ENCODE measurements around the gene DYNLT2B.
"Not testable (repeated sequence)": the region's sequence is repeated elsewhere in the genome, so short reads cannot be mapped to it uniquely, and the experiment has no call there.

The DYNLT2B gene

DNA sequence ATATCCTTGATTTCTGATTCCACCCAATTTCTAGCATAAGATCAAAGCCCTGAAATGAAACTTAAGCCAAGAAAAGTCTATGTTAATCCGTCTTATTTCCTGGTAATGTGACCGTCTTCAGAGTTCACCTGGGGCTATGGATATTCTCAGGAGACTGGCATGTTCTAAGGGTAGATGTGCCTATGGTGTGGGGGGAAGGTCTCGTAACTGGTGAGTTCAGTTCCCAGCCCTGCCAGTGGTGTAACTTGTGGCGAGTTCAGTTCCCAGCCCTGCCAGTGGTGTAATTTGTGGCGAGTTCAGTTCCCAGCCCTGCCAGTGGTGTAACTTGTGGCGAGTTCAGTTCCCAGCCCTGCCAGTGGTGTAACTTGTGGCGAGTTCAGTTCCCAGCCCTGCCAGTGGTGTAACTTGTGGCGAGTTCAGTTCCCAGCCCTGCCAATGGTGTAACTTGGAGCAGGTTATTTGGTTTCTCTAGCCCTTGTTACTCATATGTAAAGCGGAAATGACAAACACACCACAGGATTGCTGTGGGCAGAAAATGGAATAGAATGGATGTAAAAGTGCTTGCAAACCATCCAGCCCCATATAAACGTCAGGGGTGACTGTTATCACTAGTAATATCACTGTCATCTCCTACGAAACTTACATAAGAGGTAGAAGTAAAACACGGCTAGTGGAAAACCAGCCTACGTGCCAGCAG lies 71.3 kb downstream of the DYNLT2B start:
- no peak overlapping the region for H3K4me3 ChIP-seq (ENCODE audit: low read depth, low read length, poor library complexity, severe bottlenecking)
- H3K9me3 ChIP-seq (ENCODE audit: low read length), result peaks cover 3% of the 10 kb centered on the region; the same call in 1 of the 2 replicates
- no peaks in the 10 kb centered on the region for H3K9me2 ChIP-seq (ENCODE audit: low read depth, low read length)
- no peak overlapping the region for H3K4me2 ChIP-seq (ENCODE audit: low read length)
- no peak overlapping the region for H3K27ac ChIP-seq (ENCODE audit: low read depth, low read length, poor library complexity, severe bottlenecking)
- H3K9ac ChIP-seq (ENCODE audit: low read length), result no peak overlapping the region
- H3K79me2 ChIP-seq (ENCODE audit: insufficient read depth, low read length), result no peaks in the 10 kb centered on the region
- H3K36me3 ChIP-seq (ENCODE audit: insufficient read depth, low read length), result peaks cover 34% of the 10 kb centered on the region
- H3K4me1 ChIP-seq (ENCODE audit: insufficient read depth, low read length, severe bottlenecking), result no peaks in the 10 kb centered on the region
- no peak for TF ChIP-seq EZH2 (IDR thresholded peaks at IDR 0.05; ENCODE audit: borderline replicate concordance, low read length)
- TF ChIP-seq, protein P1, sequence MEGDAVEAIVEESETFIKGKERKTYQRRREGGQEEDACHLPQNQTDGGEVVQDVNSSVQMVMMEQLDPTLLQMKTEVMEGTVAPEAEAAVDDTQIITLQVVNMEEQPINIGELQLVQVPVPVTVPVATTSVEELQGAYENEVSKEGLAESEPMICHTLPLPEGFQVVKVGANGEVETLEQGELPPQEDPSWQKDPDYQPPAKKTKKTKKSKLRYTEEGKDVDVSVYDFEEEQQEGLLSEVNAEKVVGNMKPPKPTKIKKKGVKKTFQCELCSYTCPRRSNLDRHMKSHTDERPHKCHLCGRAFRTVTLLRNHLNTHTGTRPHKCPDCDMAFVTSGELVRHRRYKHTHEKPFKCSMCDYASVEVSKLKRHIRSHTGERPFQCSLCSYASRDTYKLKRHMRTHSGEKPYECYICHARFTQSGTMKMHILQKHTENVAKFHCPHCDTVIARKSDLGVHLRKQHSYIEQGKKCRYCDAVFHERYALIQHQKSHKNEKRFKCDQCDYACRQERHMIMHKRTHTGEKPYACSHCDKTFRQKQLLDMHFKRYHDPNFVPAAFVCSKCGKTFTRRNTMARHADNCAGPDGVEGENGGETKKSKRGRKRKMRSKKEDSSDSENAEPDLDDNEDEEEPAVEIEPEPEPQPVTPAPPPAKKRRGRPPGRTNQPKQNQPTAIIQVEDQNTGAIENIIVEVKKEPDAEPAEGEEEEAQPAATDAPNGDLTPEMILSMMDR (IDR thresholded peaks at IDR 0.05; ENCODE audit: low read length), result no peak
- no peaks in the 10 kb centered on the region for H4K20me1 ChIP-seq (ENCODE audit: insufficient read depth, low read length)
- H3F3A ChIP-seq (ENCODE audit: insufficient read depth, low read length), result no peaks in the 10 kb centered on the region
- H2AFZ ChIP-seq (ENCODE audit: low read length), result no peak overlapping the region
- H3K27me3 ChIP-seq (ENCODE audit: insufficient read depth, low read length), result no peaks in the 10 kb centered on the region

GRCh38 chr3:196244166-196244565 lies 73.9 kb downstream of the DYNLT2B start:
- not testable (repeated sequence) for H3F3A ChIP-seq (ENCODE audit: insufficient read depth, low read length); H3K27ac ChIP-seq (ENCODE audit: low read depth, low read length, poor library complexity, severe bottlenecking); H3K9ac ChIP-seq (ENCODE audit: low read length); H3K4me1 ChIP-seq (ENCODE audit: insufficient read depth, low read length, severe bottlenecking); H2AFZ ChIP-seq (ENCODE audit: low read length); H3K9me3 ChIP-seq (ENCODE audit: low read length); H3K27me3 ChIP-seq (ENCODE audit: insufficient read depth, low read length); H3K79me2 ChIP-seq (ENCODE audit: insufficient read depth, low read length); H3K9me2 ChIP-seq (ENCODE audit: low read depth, low read length); H3K4me2 ChIP-seq (ENCODE audit: low read length); H3K4me3 ChIP-seq (ENCODE audit: low read depth, low read length, poor library complexity, severe bottlenecking); H4K20me1 ChIP-seq (ENCODE audit: insufficient read depth, low read length)
- peaks cover 34% of the 10 kb centered on the region for H3K36me3 ChIP-seq (ENCODE audit: insufficient read depth, low read length)

DNA sequence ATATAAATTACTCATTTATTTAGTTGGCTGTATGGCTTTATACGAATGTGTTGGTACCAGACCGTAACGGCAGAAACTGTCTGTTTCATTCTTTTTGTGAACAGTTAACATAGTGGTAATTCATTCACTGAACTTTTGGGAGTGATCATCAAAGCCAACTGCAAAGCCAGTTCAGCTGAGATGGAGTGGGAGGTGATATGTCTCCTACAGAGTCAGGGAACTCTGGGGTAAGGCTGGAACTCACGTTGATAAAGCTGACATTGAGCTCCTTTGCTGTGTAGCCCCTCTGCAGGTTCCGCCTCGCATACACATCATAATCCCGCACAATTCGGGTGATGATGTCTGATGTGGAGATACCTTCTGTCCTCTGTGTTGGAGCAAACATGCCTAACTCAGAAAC lies 76.3 kb downstream of the DYNLT2B start:
- H3F3A ChIP-seq (ENCODE audit: insufficient read depth, low read length), result no peaks in the 10 kb centered on the region
- TF ChIP-seq EZH2 (IDR thresholded peaks at IDR 0.05; ENCODE audit: borderline replicate concordance, low read length), result no peak
- TF ChIP-seq, protein P1 (IDR thresholded peaks at IDR 0.05; ENCODE audit: low read length), result no peak
- no peak overlapping the region for H2AFZ ChIP-seq (ENCODE audit: low read length)
- H3K9ac ChIP-seq (ENCODE audit: low read length), result no peak overlapping the region
- H3K79me2 ChIP-seq (ENCODE audit: insufficient read depth, low read length), result no peaks in the 10 kb centered on the region
- H3K27me3 ChIP-seq (ENCODE audit: insufficient read depth, low read length), result no peaks in the 10 kb centered on the region
- H3K4me1 ChIP-seq (ENCODE audit: insufficient read depth, low read length, severe bottlenecking), result no peaks in the 10 kb centered on the region
- H3K9me2 ChIP-seq (ENCODE audit: low read depth, low read length), result no peaks in the 10 kb centered on the region
- no peak overlapping the region for H3K4me2 ChIP-seq (ENCODE audit: low read length)
- H3K36me3 ChIP-seq (ENCODE audit: insufficient read depth, low read length), result peaks cover 42% of the 10 kb centered on the region
- no peaks in the 10 kb centered on the region for H3K9me3 ChIP-seq (ENCODE audit: low read length)
- H3K27ac ChIP-seq (ENCODE audit: low read depth, low read length, poor library complexity, severe bottlenecking), result no peak overlapping the region
- H4K20me1 ChIP-seq (ENCODE audit: insufficient read depth, low read length), result no peaks in the 10 kb centered on the region
- H3K4me3 ChIP-seq (ENCODE audit: low read depth, low read length, poor library complexity, severe bottlenecking), result no peak overlapping the region
